SH-SY5Y (cell line): Measurements from ENCODE around the gene ASS1.

Experiments used
- GATA2 ChIP-seq: IDR thresholded peaks from 2 replicates; pipeline ENCODE4 v1.6.1; 2011; ENCODE audit warnings: mild to moderate bottlenecking, low read depth, low read length
- GATA3 ChIP-seq: IDR thresholded peaks from 2 replicates; pipeline ENCODE4 v1.6.1; 2011; ENCODE audit warnings: low read depth, mild to moderate bottlenecking, low read length, moderate library complexity

GRCh38 chr9:130427326-130427725 is 17.4 kb upstream of the ASS1 start:
- TF ChIP-seq GATA2 (no peak), GATA3 (no peak)
